ENCODE results near the gene TBK1. TPM values are rescaled to one million over a fixed set of nuclear protein-coding genes. Genes with fewer than 3 reads are reported as not detected.

TBK1 gene
- polyA plus RNA-seq, 1 donor from 2014 or later: 19.7 TPM

GRCh38 chr12:64403707-64404469 lies 48.0 kb upstream of the TBK1 start, which contains the start of gene XPOT:
TSS of gene XPOT (plus strand) at chr12:64404392. CDS start at chr12:64410036, 5,644 bp downstream.
- Histone ChIP-seq H3K9ac (ENCODE audit: low read length) (peak within 1 kb of the TSS; percentile 83), H3K4me2 (ENCODE audit: low read length) (peak within 1 kb of the TSS; percentile 63), H3K4me3 (ENCODE audit: low read length) (peak within 1 kb of the TSS; percentile 75), H3K27ac (ENCODE audit: low read length) (peak within 1 kb of the TSS; percentile 86), H3K79me2 (replicated peaks; ENCODE audit: insufficient read depth, low read length) (peaks cover 7% of the 10 kb centered on the region), H3K9me2 (ENCODE audit: insufficient read depth, low read length) (no peaks in the 10 kb centered on the region), H4K20me1 (ENCODE audit: insufficient read depth) (no peaks in the 10 kb centered on the region), H2AFZ (ENCODE audit: low read depth, low read length) (peak within 1 kb of the TSS; percentile 76), H3F3A (ENCODE audit: insufficient read depth, low read length, poor library complexity, severe bottlenecking) (no peaks in the 10 kb centered on the region), H3K36me3 (ENCODE audit: insufficient read depth, low read length) (no peaks in the 10 kb centered on the region), H3K9me3 (ENCODE audit: low read length) (no peaks in the 10 kb centered on the region), H3K27me3 (ENCODE audit: insufficient read depth, low read depth, low read length) (no peaks in the 10 kb centered on the region)
- TF ChIP-seq TAF1 (IDR thresholded peaks at IDR 0.05; ENCODE audit: low read depth): peak; percentile 68
- TF ChIP-seq POLR2AphosphoS5 (IDR thresholded peaks at IDR 0.05): peak; percentile 56
- no peak for TF ChIP-seq EZH2 (IDR thresholded peaks at IDR 0.05; ENCODE audit: borderline replicate concordance, insufficient read depth, low read length, poor library complexity, severe bottlenecking)
- TF ChIP-seq RAD21 (conservative IDR thresholded peaks at IDR 0.05): no peak
- TF ChIP-seq REST (IDR thresholded peaks at IDR 0.05; ENCODE audit: borderline replicate concordance): peak; percentile 25
- no peak for TF ChIP-seq SMC3 (conservative IDR thresholded peaks at IDR 0.05; ENCODE audit: poor library complexity)
- TF ChIP-seq EP300 (conservative IDR thresholded peaks at IDR 0.05; ENCODE audit: poor library complexity, severe bottlenecking): peak; percentile 64
- peak; percentile 91 for TF ChIP-seq MXI1 (conservative IDR thresholded peaks at IDR 0.05; ENCODE audit: poor library complexity, severe bottlenecking)
- peak; percentile 44 for TF ChIP-seq CTCF (IDR thresholded peaks at IDR 0.05; ENCODE audit: poor library complexity, severe bottlenecking)

GRCh38 chr12:64404470-64405256 lies 47.3 kb upstream of the TBK1 start:
- H3K4me3 ChIP-seq (ENCODE audit: low read length): peak overlapping the region; percentile 75
- no peaks in the 10 kb centered on the region for H4K20me1 ChIP-seq (ENCODE audit: insufficient read depth)
- no peaks in the 10 kb centered on the region for H3F3A ChIP-seq (ENCODE audit: insufficient read depth, low read length, poor library complexity, severe bottlenecking)
- H3K9me2 ChIP-seq (ENCODE audit: insufficient read depth, low read length): no peaks in the 10 kb centered on the region
- H3K27ac ChIP-seq (ENCODE audit: low read length): peak overlapping the region; percentile 75
- H2AFZ ChIP-seq (ENCODE audit: low read depth, low read length): peak overlapping the region; percentile 76
- H3K9me3 ChIP-seq (ENCODE audit: low read length): no peaks in the 10 kb centered on the region
- H3K79me2 ChIP-seq (replicated peaks; ENCODE audit: insufficient read depth, low read length): peaks cover 7% of the 10 kb centered on the region
- no peaks in the 10 kb centered on the region for H3K36me3 ChIP-seq (ENCODE audit: insufficient read depth, low read length)
- TF ChIP-seq TAF1 (IDR thresholded peaks at IDR 0.05; ENCODE audit: low read depth) (no peak), MXI1 (conservative IDR thresholded peaks at IDR 0.05; ENCODE audit: poor library complexity, severe bottlenecking) (peak; percentile 69), CTCF (IDR thresholded peaks at IDR 0.05; ENCODE audit: poor library complexity, severe bottlenecking) (no peak), EP300 (conservative IDR thresholded peaks at IDR 0.05; ENCODE audit: poor library complexity, severe bottlenecking) (peak; percentile 34), EZH2 (IDR thresholded peaks at IDR 0.05; ENCODE audit: borderline replicate concordance, insufficient read depth, low read length, poor library complexity, severe bottlenecking) (no peak), SMC3 (conservative IDR thresholded peaks at IDR 0.05; ENCODE audit: poor library complexity) (peak; percentile 55), REST (IDR thresholded peaks at IDR 0.05; ENCODE audit: borderline replicate concordance) (no peak), POLR2AphosphoS5 (IDR thresholded peaks at IDR 0.05) (no peak), RAD21 (conservative IDR thresholded peaks at IDR 0.05) (peak; percentile 51)
- no peaks in the 10 kb centered on the region for H3K27me3 ChIP-seq (ENCODE audit: insufficient read depth, low read depth, low read length)
- peak overlapping the region; percentile 83 for H3K9ac ChIP-seq (ENCODE audit: low read length)
- H3K4me2 ChIP-seq (ENCODE audit: low read length): peak overlapping the region; percentile 63
